ENCODE results near the gene AMBN. TPM values are rescaled to one million over a fixed set of nuclear protein-coding genes. Genes with fewer than 3 reads are reported as not detected.

The AMBN gene
- not detected for total RNA-seq
- long read RNA-seq = 0 reads

DNA sequence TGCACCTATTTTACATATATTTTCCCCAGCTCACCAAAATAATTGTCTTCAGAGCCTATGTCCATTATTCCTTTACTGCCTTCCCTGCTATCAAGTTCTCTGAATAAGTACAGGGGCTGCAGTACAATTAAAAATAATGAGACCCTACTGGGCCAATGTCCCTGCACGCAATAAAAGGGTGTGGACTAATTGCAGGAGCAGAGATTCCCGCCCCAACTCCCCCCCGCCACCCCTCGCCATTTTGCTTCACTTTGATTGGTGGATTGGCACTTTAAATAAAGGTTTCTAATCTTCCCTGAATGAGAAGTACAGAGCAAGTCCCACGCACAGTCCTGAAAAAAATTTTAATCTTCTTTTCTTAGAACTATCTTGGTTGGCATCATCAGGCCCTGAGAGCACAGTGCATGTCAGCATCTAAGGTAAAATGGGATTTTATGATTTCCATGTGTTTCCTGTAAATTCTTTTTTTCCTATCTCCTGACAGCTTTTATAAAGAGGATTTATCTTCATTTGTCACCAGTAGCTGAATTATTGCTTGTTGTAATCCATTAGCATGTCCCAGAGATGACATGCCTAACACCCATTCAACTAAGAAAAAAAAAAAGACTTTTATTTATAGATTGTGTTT lies at the start of gene AMBN:
Gene AMBN, plus strand, starts transcription at position 302 of the 628 bp plus-strand sequence. Its CDS starts 103 bp downstream, at position 405.
- Histone ChIP-seq H3K9me3 (replicated peaks) (no peaks in the 10 kb centered on the region), H3K27ac (replicated peaks) (no peak within 1 kb of the TSS), H3K4me3 (no peak within 1 kb of the TSS), H3K4me1 (no peaks in the 10 kb centered on the region), H3K27me3 (ENCODE audit: low read depth) (no peaks in the 10 kb centered on the region), H3K36me3 (no peaks in the 10 kb centered on the region)
- DNase-seq = no peak
- intact Hi-C loops (cut with micrococcal nuclease) = no loop called here
- no peak for TF ChIP-seq CTCF (IDR thresholded peaks at IDR 0.05; ENCODE audit: borderline replicate concordance)

DNA sequence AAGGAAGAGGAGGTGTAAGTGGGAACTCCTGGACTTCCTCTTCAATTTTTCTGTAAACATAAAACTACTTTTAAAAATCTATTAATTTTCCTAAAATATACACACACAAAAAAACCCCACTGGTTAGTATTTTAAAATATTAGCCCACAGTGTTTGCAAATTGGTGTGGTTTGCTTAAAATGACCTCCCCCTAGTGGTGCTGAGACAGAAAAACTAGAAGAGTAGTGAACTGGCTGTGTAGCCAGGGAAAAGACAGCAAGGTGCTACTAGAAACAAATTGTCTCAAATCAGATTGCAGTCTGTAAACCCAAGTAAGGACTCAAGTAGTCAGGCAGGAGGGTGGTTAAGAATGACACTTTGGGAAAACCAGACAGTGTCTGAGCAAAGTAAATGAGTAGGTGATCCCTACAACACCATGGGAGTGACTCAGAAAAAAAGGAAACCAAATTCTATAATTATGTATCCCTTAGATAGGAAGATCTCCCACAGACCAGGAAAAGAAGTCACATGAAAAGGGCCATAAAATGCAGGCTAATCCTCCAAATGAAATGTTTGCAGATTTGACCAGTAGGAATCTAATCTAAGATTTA lies 47.7 kb upstream of the AMBN start:
- Histone ChIP-seq H3K4me1 (no peaks in the 10 kb centered on the region), H3K36me3 (no peaks in the 10 kb centered on the region), H3K9me3 (replicated peaks) (no peaks in the 10 kb centered on the region), H3K27me3 (ENCODE audit: low read depth) (peaks cover 21% of the 10 kb centered on the region), H3K4me3 (no peak overlapping the region), H3K27ac (replicated peaks) (no peak overlapping the region)
- peak; percentile 36 for TF ChIP-seq CTCF (IDR thresholded peaks at IDR 0.05; ENCODE audit: borderline replicate concordance)
- no peak for DNase-seq
- intact Hi-C loops (cut with micrococcal nuclease) = no loop called here

DNA sequence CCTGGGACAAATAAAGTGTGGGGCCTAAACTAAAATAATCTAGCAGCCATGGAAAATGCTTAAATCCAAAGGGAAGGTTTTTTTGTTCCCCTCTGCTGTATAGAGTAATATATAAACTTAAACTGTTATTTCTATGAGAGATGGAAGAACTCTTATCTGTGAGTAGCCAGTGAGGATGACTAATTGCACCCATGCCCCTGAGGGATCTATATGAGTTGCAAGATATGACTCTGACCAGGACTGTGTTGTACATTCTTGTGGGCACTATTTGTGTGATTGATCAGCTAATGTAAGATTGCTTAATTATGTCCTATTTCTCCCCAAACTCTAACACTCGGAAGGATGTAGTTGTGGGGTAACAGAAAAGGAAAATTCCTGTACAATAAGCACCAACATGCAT lies 35.2 kb upstream of the AMBN start:
- no peak for TF ChIP-seq CTCF (IDR thresholded peaks at IDR 0.05; ENCODE audit: borderline replicate concordance)
- intact Hi-C loops (cut with micrococcal nuclease) = no loop called here
- Histone ChIP-seq H3K4me1 (no peaks in the 10 kb centered on the region), H3K4me3 (no peak overlapping the region), H3K27ac (replicated peaks) (no peak overlapping the region), H3K36me3 (no peaks in the 10 kb centered on the region), H3K9me3 (replicated peaks) (no peaks in the 10 kb centered on the region), H3K27me3 (ENCODE audit: low read depth) (no peaks in the 10 kb centered on the region)
- DNase-seq = no peak

- no peak overlapping the region for H3K27ac ChIP-seq (replicated peaks)
- no peak overlapping the region for H3K4me3 ChIP-seq
- no peak for DNase-seq
- H3K27me3 ChIP-seq (ENCODE audit: low read depth) = no peaks in the 10 kb centered on the region
- intact Hi-C loops (cut with micrococcal nuclease) = no loop called here
- H3K4me1 ChIP-seq = no peaks in the 10 kb centered on the region
- no peaks in the 10 kb centered on the region for H3K9me3 ChIP-seq (replicated peaks)
- no peaks in the 10 kb centered on the region for H3K36me3 ChIP-seq
- peak; percentile 68 for TF ChIP-seq CTCF (IDR thresholded peaks at IDR 0.05; ENCODE audit: borderline replicate concordance)
Measured at GRCh38 chr4:70559211-70559830, 32.7 kb upstream of the AMBN start.

DNA sequence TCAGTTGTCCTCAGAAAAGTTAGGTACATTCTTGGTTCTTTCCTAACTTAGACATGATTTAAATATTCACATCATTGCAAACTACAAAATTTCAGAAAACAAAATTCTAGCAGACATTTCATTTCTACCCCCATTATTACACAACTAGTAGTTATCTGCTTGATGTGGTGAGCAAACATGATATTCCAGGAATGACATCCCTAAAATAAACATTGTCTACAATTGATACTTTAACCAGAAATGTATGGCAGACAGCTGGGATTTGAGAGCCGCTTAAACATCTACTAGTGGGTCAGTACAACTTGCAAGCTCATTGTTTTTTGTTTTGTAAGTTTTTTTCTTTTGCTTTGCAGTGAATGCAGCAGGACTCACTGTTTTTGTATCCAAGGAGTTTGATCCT lies 32.1 kb upstream of the AMBN start:
- no peaks in the 10 kb centered on the region for H3K27me3 ChIP-seq (ENCODE audit: low read depth)
- H3K4me1 ChIP-seq = no peaks in the 10 kb centered on the region
- intact Hi-C loops (cut with micrococcal nuclease) = no loop called here
- H3K27ac ChIP-seq (replicated peaks) = no peak overlapping the region
- no peaks in the 10 kb centered on the region for H3K36me3 ChIP-seq
- no peaks in the 10 kb centered on the region for H3K9me3 ChIP-seq (replicated peaks)
- H3K4me3 ChIP-seq = no peak overlapping the region
- no peak for DNase-seq
- TF ChIP-seq CTCF (IDR thresholded peaks at IDR 0.05; ENCODE audit: borderline replicate concordance) = no peak
